ENCODE results near the gene TTC21B.
"Not testable (repeated sequence)": the region's sequence is repeated elsewhere in the genome, so short reads cannot be mapped to it uniquely, and the experiment has no call there.

Gene TTC21B

DNA sequence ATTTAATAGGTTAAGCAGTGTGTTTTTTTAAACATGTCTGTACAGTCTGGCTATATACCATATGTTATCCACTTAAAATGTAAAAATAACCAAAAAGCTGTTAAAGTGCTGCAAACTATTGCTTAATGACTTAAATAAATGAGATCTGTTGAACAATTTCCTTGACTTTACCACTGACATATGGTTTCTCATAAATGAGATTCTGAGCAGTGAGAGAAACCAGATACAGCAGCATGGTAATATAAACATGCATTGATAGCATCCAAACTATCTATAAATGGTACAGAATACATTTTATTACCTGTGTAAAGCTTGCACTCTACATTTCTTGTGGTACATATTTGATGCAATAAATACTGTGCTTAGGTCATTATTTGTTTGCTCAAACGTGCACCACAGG, 36.3 kb upstream of the TTC21B start:
- no peak overlapping the region for H3K4me3 ChIP-seq (ENCODE audit: low read depth in 1 of 2, low read length in 2 of 2)
- no peaks in the 10 kb centered on the region for H3K4me1 ChIP-seq (ENCODE audit: insufficient read depth, low read length)
- H3K27ac ChIP-seq (ENCODE audit: low read length), result no peak overlapping the region
- TF ChIP-seq EZH2 (IDR thresholded peaks at IDR 0.05; ENCODE audit: borderline replicate concordance, low read depth, low read length, severe bottlenecking), result no peak
- TF ChIP-seq, protein P1, sequence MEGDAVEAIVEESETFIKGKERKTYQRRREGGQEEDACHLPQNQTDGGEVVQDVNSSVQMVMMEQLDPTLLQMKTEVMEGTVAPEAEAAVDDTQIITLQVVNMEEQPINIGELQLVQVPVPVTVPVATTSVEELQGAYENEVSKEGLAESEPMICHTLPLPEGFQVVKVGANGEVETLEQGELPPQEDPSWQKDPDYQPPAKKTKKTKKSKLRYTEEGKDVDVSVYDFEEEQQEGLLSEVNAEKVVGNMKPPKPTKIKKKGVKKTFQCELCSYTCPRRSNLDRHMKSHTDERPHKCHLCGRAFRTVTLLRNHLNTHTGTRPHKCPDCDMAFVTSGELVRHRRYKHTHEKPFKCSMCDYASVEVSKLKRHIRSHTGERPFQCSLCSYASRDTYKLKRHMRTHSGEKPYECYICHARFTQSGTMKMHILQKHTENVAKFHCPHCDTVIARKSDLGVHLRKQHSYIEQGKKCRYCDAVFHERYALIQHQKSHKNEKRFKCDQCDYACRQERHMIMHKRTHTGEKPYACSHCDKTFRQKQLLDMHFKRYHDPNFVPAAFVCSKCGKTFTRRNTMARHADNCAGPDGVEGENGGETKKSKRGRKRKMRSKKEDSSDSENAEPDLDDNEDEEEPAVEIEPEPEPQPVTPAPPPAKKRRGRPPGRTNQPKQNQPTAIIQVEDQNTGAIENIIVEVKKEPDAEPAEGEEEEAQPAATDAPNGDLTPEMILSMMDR (IDR thresholded peaks at IDR 0.05; ENCODE audit: borderline replicate concordance, extremely low read depth, low read length, poor library complexity, severe bottlenecking), result no peak
- no peak overlapping the region for H2AFZ ChIP-seq (ENCODE audit: low read depth, low read length)
- H3K9ac ChIP-seq (ENCODE audit: low read depth, low read length), result no peak overlapping the region
- H3K27me3 ChIP-seq (ENCODE audit: insufficient read depth, low read length, poor library complexity), result no peaks in the 10 kb centered on the region
- H3K36me3 ChIP-seq (ENCODE audit: insufficient read depth, low read length), result no peaks in the 10 kb centered on the region
- no peaks in the 10 kb centered on the region for H3K9me3 ChIP-seq (ENCODE audit: insufficient read depth, low read length, severe bottlenecking)
- no peak for DNase-seq
- ATAC-seq (ENCODE audit: insufficient read depth, low read depth), result no peak
- no peaks in the 10 kb centered on the region for H4K20me1 ChIP-seq (ENCODE audit: insufficient read depth, low read length)
- no peak overlapping the region for H3K4me2 ChIP-seq (ENCODE audit: insufficient read depth, low read length)
- H3K79me2 ChIP-seq (ENCODE audit: insufficient read depth, low read length), result no peaks in the 10 kb centered on the region

DNA sequence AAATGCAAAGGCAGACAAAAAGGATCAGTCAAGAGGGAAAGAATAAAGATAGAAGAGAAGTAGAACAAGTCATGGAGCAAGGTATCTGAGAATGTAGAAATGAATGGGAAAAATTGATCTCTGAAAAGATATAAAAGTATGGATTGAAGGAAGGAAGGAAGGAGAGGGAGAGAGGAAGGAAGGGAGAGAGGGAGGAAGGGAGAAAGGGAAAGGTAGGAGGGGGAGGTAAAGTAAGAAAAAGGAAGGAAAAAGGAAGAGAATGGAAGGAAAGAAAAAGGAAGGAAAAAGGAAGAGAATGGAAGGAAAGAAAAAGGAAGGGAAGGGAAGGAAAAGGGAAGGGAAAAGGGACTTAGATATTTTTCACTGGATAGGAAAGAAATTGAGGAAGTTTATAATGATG, 31.5 kb upstream of the TTC21B start:
- Histone ChIP-seq H4K20me1 (ENCODE audit: insufficient read depth, low read length) (no peaks in the 10 kb centered on the region), H3K9ac (ENCODE audit: low read depth, low read length) (no peak overlapping the region), H3K9me3 (ENCODE audit: insufficient read depth, low read length, severe bottlenecking) (no peaks in the 10 kb centered on the region), H3K4me3 (ENCODE audit: low read depth in 1 of 2, low read length in 2 of 2) (no peak overlapping the region), H3K4me1 (ENCODE audit: insufficient read depth, low read length) (no peaks in the 10 kb centered on the region), H3K79me2 (ENCODE audit: insufficient read depth, low read length) (no peaks in the 10 kb centered on the region), H2AFZ (ENCODE audit: low read depth, low read length) (no peak overlapping the region), H3K36me3 (ENCODE audit: insufficient read depth, low read length) (no peaks in the 10 kb centered on the region), H3K27me3 (ENCODE audit: insufficient read depth, low read length, poor library complexity) (no peaks in the 10 kb centered on the region), H3K4me2 (ENCODE audit: insufficient read depth, low read length) (no peak overlapping the region), H3K27ac (ENCODE audit: low read length) (no peak overlapping the region)
- ATAC-seq (ENCODE audit: insufficient read depth, low read depth) (no peak), DNase-seq (no peak)
- no peak for TF ChIP-seq EZH2 (IDR thresholded peaks at IDR 0.05; ENCODE audit: borderline replicate concordance, low read depth, low read length, severe bottlenecking)
- TF ChIP-seq, protein P1 (IDR thresholded peaks at IDR 0.05; ENCODE audit: borderline replicate concordance, extremely low read depth, low read length, poor library complexity, severe bottlenecking), result no peak

DNA sequence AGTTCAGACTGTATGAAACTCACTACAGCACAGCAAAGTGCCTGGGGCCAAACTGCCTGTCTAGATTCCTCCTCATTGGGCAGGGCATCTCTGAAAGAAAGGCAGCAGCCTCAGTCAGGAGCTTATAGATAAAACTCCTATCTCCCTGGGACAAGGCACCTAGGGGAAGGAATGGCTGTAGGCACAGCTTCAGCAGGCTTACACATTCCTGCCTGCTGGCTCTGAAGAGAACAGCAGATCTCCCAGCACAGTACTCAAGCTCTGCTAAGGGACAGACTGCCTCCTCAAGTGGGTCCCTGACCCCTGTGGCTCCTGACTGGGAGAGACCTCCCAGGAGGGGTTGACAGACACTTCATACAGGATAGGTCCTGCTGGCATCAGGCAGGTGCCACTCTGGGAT, 18.6 kb upstream of the TTC21B start:
- H2AFZ ChIP-seq (ENCODE audit: low read depth, low read length); H3K27ac ChIP-seq (ENCODE audit: low read length); H3K79me2 ChIP-seq (ENCODE audit: insufficient read depth, low read length); DNase-seq; H3K4me3 ChIP-seq (ENCODE audit: low read depth in 1 of 2, low read length in 2 of 2); H3K27me3 ChIP-seq (ENCODE audit: insufficient read depth, low read length, poor library complexity); ATAC-seq (ENCODE audit: insufficient read depth, low read depth); H3K36me3 ChIP-seq (ENCODE audit: insufficient read depth, low read length); H3K4me1 ChIP-seq (ENCODE audit: insufficient read depth, low read length); H3K4me2 ChIP-seq (ENCODE audit: insufficient read depth, low read length); H4K20me1 ChIP-seq (ENCODE audit: insufficient read depth, low read length); H3K9ac ChIP-seq (ENCODE audit: low read depth, low read length); H3K9me3 ChIP-seq (ENCODE audit: insufficient read depth, low read length, severe bottlenecking): not testable (repeated sequence)

DNA sequence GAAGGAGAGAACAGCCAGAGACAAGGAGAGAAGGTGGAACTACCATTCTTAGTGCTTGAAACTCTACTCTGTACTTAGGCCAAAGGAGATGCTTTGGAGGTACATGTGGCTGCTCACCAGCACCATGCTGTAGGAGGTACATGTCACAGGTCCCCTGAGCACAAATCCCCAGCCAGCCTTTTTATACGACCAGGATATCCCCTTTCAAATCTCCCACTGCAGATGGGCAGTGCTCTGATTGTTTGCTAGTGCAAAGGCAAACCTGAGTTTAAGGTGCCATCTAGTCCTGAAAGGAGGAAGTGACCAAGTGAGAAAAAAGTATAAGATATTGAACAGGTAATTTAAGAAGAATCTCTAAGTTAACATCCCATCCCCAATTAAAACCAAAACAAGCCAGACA, 17.1 kb upstream of the TTC21B start:
- no peak overlapping the region for H3K4me3 ChIP-seq (ENCODE audit: low read depth in 1 of 2, low read length in 2 of 2)
- no peaks in the 10 kb centered on the region for H3K27me3 ChIP-seq (ENCODE audit: insufficient read depth, low read length, poor library complexity)
- no peak overlapping the region for H3K4me2 ChIP-seq (ENCODE audit: insufficient read depth, low read length)
- DNase-seq (no peak), ATAC-seq (ENCODE audit: insufficient read depth, low read depth) (no peak)
- H3K4me1 ChIP-seq (ENCODE audit: insufficient read depth, low read length), result no peaks in the 10 kb centered on the region
- H2AFZ ChIP-seq (ENCODE audit: low read depth, low read length), result no peak overlapping the region
- no peaks in the 10 kb centered on the region for H3K79me2 ChIP-seq (ENCODE audit: insufficient read depth, low read length)
- TF ChIP-seq, protein P1 (IDR thresholded peaks at IDR 0.05; ENCODE audit: borderline replicate concordance, extremely low read depth, low read length, poor library complexity, severe bottlenecking), result no peak
- TF ChIP-seq EZH2 (IDR thresholded peaks at IDR 0.05; ENCODE audit: borderline replicate concordance, low read depth, low read length, severe bottlenecking), result no peak
- H3K9ac ChIP-seq (ENCODE audit: low read depth, low read length), result no peak overlapping the region
- H4K20me1 ChIP-seq (ENCODE audit: insufficient read depth, low read length), result no peaks in the 10 kb centered on the region
- no peak overlapping the region for H3K27ac ChIP-seq (ENCODE audit: low read length)
- no peaks in the 10 kb centered on the region for H3K36me3 ChIP-seq (ENCODE audit: insufficient read depth, low read length)
- H3K9me3 ChIP-seq (ENCODE audit: insufficient read depth, low read length, severe bottlenecking), result no peaks in the 10 kb centered on the region
